Kidney (tissue), 14 donors: Measurements from ENCODE around the gene INTS1. TPM values are rescaled to one million over a fixed set of nuclear protein-coding genes. Genes with fewer than 3 reads are reported as not detected.

Experiments used
- DNase-seq, 5 donors: peaks; one replicate each; pipeline ENCODE4 v3.0.0-alpha.2; 2013 to 2020
- FAIRE-seq: peaks from 2 replicates; lab custom pipeline; 2012; peaks lifted over from hg19 to GRCh38; lab: Jason Lieb, UNC
- H3K27ac ChIP-seq, 2 donors: one replicate each; pipeline ENCODE4 v1.7.0; 2013; ENCODE audit warnings: low read depth in 2 of 2, low read length in 2 of 2, inconsistent platforms in 1 of 2
- H3K27me3 ChIP-seq: one replicate; pipeline ENCODE4 v1.7.1; 2013; ENCODE audit warnings: low read length, inconsistent platforms; ENCODE audit not compliant: control insufficient read depth, insufficient read depth
- H3K36me3 ChIP-seq, 3 donors: one replicate each; pipeline versions ENCODE4 v1.7.0 to v1.7.1; 2013; ENCODE audit warnings: low read length in 3 of 3, control low read depth in 1 of 3, inconsistent platforms in 1 of 3; ENCODE audit not compliant: insufficient read depth in 3 of 3, control insufficient read depth in 2 of 3
- H3K4me1 ChIP-seq, 3 donors: one replicate each; pipeline versions ENCODE4 v1.7.0 to v1.7.1; 2013; ENCODE audit warnings: low read length in 3 of 3, inconsistent platforms in 1 of 3, low read depth in 1 of 3; ENCODE audit not compliant: control insufficient read depth in 2 of 3, insufficient read depth in 2 of 3
- H3K4me3 ChIP-seq, 3 donors: one replicate each; pipeline versions ENCODE4 v1.7.0 to v1.8.1; 2013; ENCODE audit warnings: low read length in 3 of 3, control low read depth in 1 of 3, inconsistent platforms in 1 of 3
- H3K9ac ChIP-seq, 3 donors: one replicate each; pipeline versions ENCODE4 v1.7.0 to v1.7.1; 2013; ENCODE audit warnings: low read length in 3 of 3, control low read depth in 1 of 3, inconsistent platforms in 1 of 3
- H3K9me3 ChIP-seq, 3 donors: one replicate each; pipeline versions ENCODE4 v1.7.0 to v1.7.1; 2013; ENCODE audit warnings: low read length in 3 of 3, control low read depth in 1 of 3, inconsistent platforms in 1 of 3; ENCODE audit not compliant: control insufficient read depth in 2 of 3, insufficient read depth in 1 of 3
- intact Hi-C: fragments of 100-400 bp; cut with DNase I; formaldehyde crosslinking; loops from one replicate; pipeline ENCODE4 v1.11.1; 2022
- polyA plus RNA-seq: library from polyadenylated mRNA; stranded (reverse); fragments of 350-450 nt; fragmentation: Illumina TruSeq; extraction: RNeasy Lipid Tissue Mini Kit (QIAGEN cat#74804); gene quantifications from one replicate; pipeline ENCODE4 v1.2.3, GENCODE V29; 2014; ENCODE audit warnings: low read depth, low replicate concordance; ENCODE audit not compliant: insufficient read depth
- total RNA-seq: library from RNA; stranded (reverse); fragmentation: NEBNext Ultra II Directional; extraction: Animal tissue kit (Norgen Biotek cat#: 25700); gene quantifications from one replicate; pipeline ENCODE4 v1.2.1, GENCODE V29; 2021
- TF ChIP-seq, protein P1 (sequence below): IDR thresholded peaks from 3 replicates; pipeline ENCODE4 v1.5.1; 2012; ENCODE audit warnings: mild to moderate bottlenecking, moderate library complexity, borderline replicate concordance; ENCODE audit not compliant: insufficient read depth; ENCODE audit errors: extremely low read depth
- donor health status: control.
- donor health status: control.
- donor health status: control.
- donor health status: control.
- donor health status: control.
- donor health status: DM: yes; HTN: yes; CAD: no.
- donor health status: Normal renal cell carcinoma (clear cell type).

Gene INTS1
- total and polyA plus RNA-seq, 2 donors from 2014 or later: 62.8 to 91.3 TPM

DNA sequence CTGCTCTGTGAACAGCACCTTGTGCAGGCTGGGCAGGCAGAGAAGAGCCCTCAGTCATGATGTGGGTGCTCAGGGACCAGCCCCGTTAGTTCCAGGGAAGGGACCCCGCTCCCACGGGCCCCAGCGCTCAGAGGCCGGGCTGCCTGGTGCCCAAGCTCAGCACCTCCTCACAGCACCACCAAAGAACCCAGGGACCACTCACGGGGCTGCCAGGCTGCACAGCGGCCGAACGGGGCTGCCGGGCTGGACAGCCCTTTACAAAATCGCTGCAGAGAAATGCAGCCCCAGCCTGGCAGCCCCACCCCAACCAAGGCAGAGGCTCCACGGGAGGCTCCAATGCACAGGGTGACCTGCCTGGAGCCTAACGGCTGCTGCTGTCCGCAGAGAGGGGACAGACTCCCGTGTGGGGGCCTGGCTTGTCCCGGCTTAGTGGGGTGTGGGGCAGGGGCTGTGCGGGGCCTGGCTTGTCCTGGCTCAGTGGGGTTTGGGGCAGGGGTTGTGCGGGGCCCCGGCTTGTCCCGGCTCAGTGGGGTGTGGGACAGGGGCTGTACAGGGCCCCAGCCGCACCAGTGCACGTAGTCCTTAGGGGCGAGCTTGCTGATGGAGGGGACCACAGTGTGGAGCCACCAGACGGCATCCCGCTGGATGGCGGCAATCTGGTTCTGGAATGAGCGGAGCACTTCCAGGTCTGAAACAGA is 9.2 kb downstream of the INTS1 start:
- H3K27me3 ChIP-seq: no peaks in the 10 kb centered on the region
- H3K27ac ChIP-seq: no peak overlapping the region
- TF ChIP-seq, protein P1, sequence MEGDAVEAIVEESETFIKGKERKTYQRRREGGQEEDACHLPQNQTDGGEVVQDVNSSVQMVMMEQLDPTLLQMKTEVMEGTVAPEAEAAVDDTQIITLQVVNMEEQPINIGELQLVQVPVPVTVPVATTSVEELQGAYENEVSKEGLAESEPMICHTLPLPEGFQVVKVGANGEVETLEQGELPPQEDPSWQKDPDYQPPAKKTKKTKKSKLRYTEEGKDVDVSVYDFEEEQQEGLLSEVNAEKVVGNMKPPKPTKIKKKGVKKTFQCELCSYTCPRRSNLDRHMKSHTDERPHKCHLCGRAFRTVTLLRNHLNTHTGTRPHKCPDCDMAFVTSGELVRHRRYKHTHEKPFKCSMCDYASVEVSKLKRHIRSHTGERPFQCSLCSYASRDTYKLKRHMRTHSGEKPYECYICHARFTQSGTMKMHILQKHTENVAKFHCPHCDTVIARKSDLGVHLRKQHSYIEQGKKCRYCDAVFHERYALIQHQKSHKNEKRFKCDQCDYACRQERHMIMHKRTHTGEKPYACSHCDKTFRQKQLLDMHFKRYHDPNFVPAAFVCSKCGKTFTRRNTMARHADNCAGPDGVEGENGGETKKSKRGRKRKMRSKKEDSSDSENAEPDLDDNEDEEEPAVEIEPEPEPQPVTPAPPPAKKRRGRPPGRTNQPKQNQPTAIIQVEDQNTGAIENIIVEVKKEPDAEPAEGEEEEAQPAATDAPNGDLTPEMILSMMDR: no peak
- no peaks in the 10 kb centered on the region for H3K9me3 ChIP-seq
- H3K36me3 ChIP-seq: peaks cover 0 to 12% (median 12%) of the 10 kb centered on the region in 3 donors
- H3K9ac ChIP-seq: no peak overlapping the region
- DNase-seq (no peak), FAIRE-seq (no peak)
- no peaks in the 10 kb centered on the region for H3K4me1 ChIP-seq
- intact Hi-C loops: no loop called here
- H3K4me3 ChIP-seq: no peak overlapping the region

GRCh38 chr7:1494447-1494846 is 9.7 kb downstream of the INTS1 start:
- no peaks in the 10 kb centered on the region for H3K27me3 ChIP-seq
- TF ChIP-seq, protein P1: no peak
- H3K4me1 ChIP-seq: no peaks in the 10 kb centered on the region
- peaks cover 0 to 14% (median 12%) of the 10 kb centered on the region in 3 donors for H3K36me3 ChIP-seq
- H3K9me3 ChIP-seq: no peaks in the 10 kb centered on the region
- H3K9ac ChIP-seq: no peak overlapping the region
- H3K4me3 ChIP-seq: no peak overlapping the region
- no peak overlapping the region for H3K27ac ChIP-seq
- intact Hi-C loops: no loop called here
- FAIRE-seq (no peak), DNase-seq (no peak)

- Histone ChIP-seq H3K27me3 (no peaks in the 10 kb centered on the region), H3K36me3 (peaks cover 0 to 18% (median 14%) of the 10 kb centered on the region in 3 donors), H3K9ac (no peak overlapping the region), H3K4me3 (no peak overlapping the region), H3K27ac (no peak overlapping the region), H3K4me1 (no peaks in the 10 kb centered on the region), H3K9me3 (no peaks in the 10 kb centered on the region)
- TF ChIP-seq, protein P1: no peak
- intact Hi-C loops: no loop called here
- DNase-seq: no peak
- no peak for FAIRE-seq
These were observed 10.6 kb downstream of the INTS1 start for GRCh38 chr7:1493571-1493970.
